ENCODE measurements around the gene MYDGF.

MYDGF gene

DNA sequence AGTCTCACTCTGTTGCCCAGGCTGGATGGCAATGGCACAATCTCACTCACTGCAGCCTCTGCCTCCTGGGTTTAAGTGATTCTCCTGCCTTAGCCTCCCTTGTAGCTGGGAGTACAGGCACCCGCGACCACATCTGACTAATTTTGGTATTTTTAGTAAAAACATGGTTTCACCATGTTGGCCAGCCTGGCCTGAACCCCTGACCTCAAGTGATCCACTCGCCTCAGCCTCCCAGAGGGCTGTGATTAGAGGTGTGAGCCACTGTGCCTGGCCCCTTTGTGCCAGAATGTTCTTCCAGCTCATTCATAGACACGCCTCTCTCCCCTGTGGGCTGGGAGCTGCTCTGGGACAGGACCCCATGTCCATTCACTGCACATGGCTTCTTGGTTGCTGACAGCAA, 9.1 kb downstream of the MYDGF start:
- Histone ChIP-seq H3K27me3 (ENCODE audit: insufficient read depth, poor library complexity, severe bottlenecking) (no peaks in the 10 kb centered on the region), H3K4me3 (replicated peaks; ENCODE audit: insufficient read depth, low read length) (no peak overlapping the region), H3K27ac (replicated peaks) (no peak overlapping the region)
- TF ChIP-seq REST (IDR thresholded peaks at IDR 0.05; ENCODE audit: insufficient replicate concordance, low read depth) (no peak), POLR2AphosphoS5 (IDR thresholded peaks at IDR 0.05; ENCODE audit: low read depth) (no peak), GABPA (IDR thresholded peaks at IDR 0.05; ENCODE audit: low read depth) (no peak), CTCF (IDR thresholded peaks at IDR 0.05; ENCODE audit: insufficient read depth, low read length) (no peak), SPI1 (IDR thresholded peaks at IDR 0.05; ENCODE audit: borderline replicate concordance, low read depth) (no peak)
- no peak for DNase-seq (ENCODE audit: low read depth in 1 of 2, low spot score in 1 of 2)

GRCh38 chr19:4660181-4660791, 9.9 kb downstream of the MYDGF start:
- DNase-seq (ENCODE audit: low read depth in 1 of 2, low spot score in 1 of 2), result peak in 1 of 2 experiments; percentile 55
- H3K4me3 ChIP-seq (replicated peaks; ENCODE audit: insufficient read depth, low read length), result no peak overlapping the region
- no peaks in the 10 kb centered on the region for H3K27me3 ChIP-seq (ENCODE audit: insufficient read depth, poor library complexity, severe bottlenecking)
- TF ChIP-seq REST (IDR thresholded peaks at IDR 0.05; ENCODE audit: insufficient replicate concordance, low read depth) (no peak), POLR2AphosphoS5 (IDR thresholded peaks at IDR 0.05; ENCODE audit: low read depth) (no peak), CTCF (IDR thresholded peaks at IDR 0.05; ENCODE audit: insufficient read depth, low read length) (peak; percentile 54), SPI1 (IDR thresholded peaks at IDR 0.05; ENCODE audit: borderline replicate concordance, low read depth) (no peak)
- no peak overlapping the region for H3K27ac ChIP-seq (replicated peaks)

GRCh38 chr19:4657835-4658234, 12.3 kb downstream of the MYDGF start:
- no peak overlapping the region for H3K27ac ChIP-seq (replicated peaks)

GRCh38 chr19:4657262-4657661, 12.9 kb downstream of the MYDGF start:
- TF ChIP-seq GABPA (IDR thresholded peaks at IDR 0.05; ENCODE audit: low read depth), result no peak
- no peak for TF ChIP-seq POLR2AphosphoS5 (IDR thresholded peaks at IDR 0.05; ENCODE audit: low read depth)
- TF ChIP-seq CTCF (IDR thresholded peaks at IDR 0.05; ENCODE audit: insufficient read depth, low read length), result no peak
- no peak for TF ChIP-seq REST (IDR thresholded peaks at IDR 0.05; ENCODE audit: insufficient replicate concordance, low read depth)
- TF ChIP-seq SPI1 (IDR thresholded peaks at IDR 0.05; ENCODE audit: borderline replicate concordance, low read depth), result no peak
- no peak overlapping the region for H3K4me3 ChIP-seq (replicated peaks; ENCODE audit: insufficient read depth, low read length)
- no peaks in the 10 kb centered on the region for H3K27me3 ChIP-seq (ENCODE audit: insufficient read depth, poor library complexity, severe bottlenecking)
- no peak overlapping the region for H3K27ac ChIP-seq (replicated peaks)
- no peak for DNase-seq (ENCODE audit: low read depth in 1 of 2, low spot score in 1 of 2)

More at GRCh38 chr19:4657835-4658234, 12.3 kb downstream of the MYDGF start:
- TF ChIP-seq SPI1 (IDR thresholded peaks at IDR 0.05; ENCODE audit: borderline replicate concordance, low read depth) (no peak), POLR2AphosphoS5 (IDR thresholded peaks at IDR 0.05; ENCODE audit: low read depth) (peak; percentile 5; the same call in 1 of the 2 replicates)
- DNase-seq (ENCODE audit: low read depth in 1 of 2, low spot score in 1 of 2), result no peak
- Histone ChIP-seq H3K4me3 (replicated peaks; ENCODE audit: insufficient read depth, low read length) (no peak overlapping the region), H3K27me3 (ENCODE audit: insufficient read depth, poor library complexity, severe bottlenecking) (no peaks in the 10 kb centered on the region)
